ENCODE measurements around the gene TFDP1. TPM values are rescaled to one million over a fixed set of nuclear protein-coding genes. Genes with fewer than 3 reads are reported as not detected.

TFDP1 gene
- polyA plus RNA-seq, 2 donors = 24.2 to 50.3 TPM

DNA sequence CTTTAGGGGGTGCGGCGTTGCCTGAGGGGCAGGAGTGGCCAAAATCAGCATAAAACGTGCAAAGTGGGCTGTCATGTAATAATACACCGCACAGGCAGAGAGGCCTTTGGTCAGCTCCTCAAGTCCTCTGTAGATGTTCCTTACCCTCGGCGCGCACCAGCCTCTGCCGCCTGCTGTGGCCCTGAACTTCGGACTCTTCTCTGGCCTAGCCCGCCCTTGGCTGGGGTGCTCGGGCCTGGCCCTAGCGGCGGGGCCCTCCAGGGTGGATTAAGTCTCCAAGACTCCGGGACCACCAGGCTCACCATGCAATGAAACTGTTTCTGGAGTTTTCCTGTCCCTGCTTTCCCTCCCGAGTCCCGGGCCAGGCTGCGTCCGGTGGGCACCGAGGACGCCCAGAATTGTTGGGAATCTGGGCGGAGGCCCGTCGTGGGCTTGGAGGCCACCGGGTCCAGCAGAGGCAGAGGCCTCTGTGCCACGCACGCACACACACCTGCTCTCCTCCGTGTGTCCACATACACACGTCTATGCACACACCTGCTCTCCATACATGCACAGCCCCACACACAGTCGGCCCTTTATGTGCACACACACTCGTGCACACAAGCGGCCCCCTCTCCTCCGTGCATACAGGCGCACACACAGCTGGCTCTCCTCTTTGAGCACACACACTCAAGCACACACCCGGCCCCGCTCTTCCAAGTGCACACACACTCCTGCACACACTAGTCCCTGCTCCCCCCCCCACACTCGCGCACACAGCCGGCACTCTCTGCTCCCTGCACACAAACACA lies 1.5 kb upstream of the TFDP1 start:
- H3K4me1 ChIP-seq (ENCODE audit: control insufficient read depth in 2 of 2, insufficient read depth in 2 of 2, low read length in 1 of 2) = peaks cover 0 to 12% of the 10 kb centered on the region in 2 donors
- H3K36me3 ChIP-seq (ENCODE audit: control insufficient read depth in 2 of 2, insufficient read depth in 2 of 2, low read length in 1 of 2) = peaks cover 0 to 8% of the 10 kb centered on the region in 2 donors
- no peak overlapping the region for H3K4me3 ChIP-seq (ENCODE audit: low read depth in 1 of 2, low read length in 2 of 2)
- WGBS, 2 donors = 80 to 86% methylated on average over 37 to 38 of the region's 38 CpGs
- no peaks in the 10 kb centered on the region for H3K9me3 ChIP-seq (ENCODE audit: control insufficient read depth in 2 of 2, insufficient read depth in 1 of 2, low read depth in 1 of 2, low read length in 1 of 2)
- H3K27me3 ChIP-seq (ENCODE audit: control insufficient read depth in 1 of 2, insufficient read depth in 2 of 2, low read length in 2 of 2) = no peaks in the 10 kb centered on the region
- H3K27ac ChIP-seq (ENCODE audit: low read depth in 2 of 2, low read length in 1 of 2) = no peak overlapping the region

DNA sequence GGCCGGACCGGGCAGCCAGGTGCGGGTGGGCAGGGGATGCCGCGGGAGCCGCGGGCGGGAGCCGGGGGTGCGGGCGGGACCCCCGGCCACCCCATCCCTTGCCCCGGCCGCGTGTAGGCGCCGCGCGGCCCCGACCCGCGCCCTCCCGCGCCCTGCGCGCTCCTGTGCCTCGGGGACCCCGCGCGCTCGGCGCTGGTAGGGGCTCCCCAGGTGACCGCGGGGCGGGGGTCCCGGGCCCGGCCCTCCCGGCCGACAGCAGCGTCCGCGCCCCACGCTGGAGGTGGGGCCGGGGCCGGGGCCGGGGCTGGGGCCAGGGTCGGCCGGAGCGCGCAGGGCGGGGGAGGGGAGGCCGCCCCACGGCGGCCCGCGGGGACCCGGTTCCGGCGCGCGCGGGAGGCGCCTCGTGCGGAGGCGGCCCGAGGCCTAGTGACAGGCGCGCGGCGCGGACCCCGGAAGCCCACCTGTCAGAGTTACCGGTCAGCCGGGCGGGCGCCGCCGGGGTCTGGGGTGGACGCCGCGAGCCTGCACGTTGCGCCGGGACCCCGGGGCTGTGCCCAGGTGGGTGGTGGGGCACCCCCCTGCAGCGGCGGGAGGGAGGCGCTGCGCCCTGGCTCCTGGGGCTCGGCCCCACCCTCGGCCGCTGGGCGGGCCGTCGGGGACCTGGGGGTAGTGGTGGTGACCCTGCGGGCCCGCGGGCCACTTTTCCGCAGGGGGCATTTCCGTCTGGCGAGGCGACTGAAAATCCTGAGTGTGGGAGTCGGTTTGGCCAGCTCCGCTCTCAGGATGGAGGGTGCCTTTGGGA lies 518 bp downstream of the TFDP1 start:
- Histone ChIP-seq H3K9me3 (ENCODE audit: control insufficient read depth in 2 of 2, insufficient read depth in 1 of 2, low read depth in 1 of 2, low read length in 1 of 2) (no peaks in the 10 kb centered on the region), H3K4me1 (ENCODE audit: control insufficient read depth in 2 of 2, insufficient read depth in 2 of 2, low read length in 1 of 2) (peaks cover 0 to 12% of the 10 kb centered on the region in 2 donors), H3K27ac (ENCODE audit: low read depth in 2 of 2, low read length in 1 of 2) (peak overlapping the region in 1 of 2 donors; percentile 45), H3K4me3 (ENCODE audit: low read depth in 1 of 2, low read length in 2 of 2) (peak overlapping the region; percentile 62 to 83), H3K27me3 (ENCODE audit: control insufficient read depth in 1 of 2, insufficient read depth in 2 of 2, low read length in 2 of 2) (no peaks in the 10 kb centered on the region), H3K36me3 (ENCODE audit: control insufficient read depth in 2 of 2, insufficient read depth in 2 of 2, low read length in 1 of 2) (peaks cover 0 to 21% of the 10 kb centered on the region in 2 donors)
- 1% methylated on average over 39 to 105 of the region's 105 CpGs for WGBS, 2 donors

DNA sequence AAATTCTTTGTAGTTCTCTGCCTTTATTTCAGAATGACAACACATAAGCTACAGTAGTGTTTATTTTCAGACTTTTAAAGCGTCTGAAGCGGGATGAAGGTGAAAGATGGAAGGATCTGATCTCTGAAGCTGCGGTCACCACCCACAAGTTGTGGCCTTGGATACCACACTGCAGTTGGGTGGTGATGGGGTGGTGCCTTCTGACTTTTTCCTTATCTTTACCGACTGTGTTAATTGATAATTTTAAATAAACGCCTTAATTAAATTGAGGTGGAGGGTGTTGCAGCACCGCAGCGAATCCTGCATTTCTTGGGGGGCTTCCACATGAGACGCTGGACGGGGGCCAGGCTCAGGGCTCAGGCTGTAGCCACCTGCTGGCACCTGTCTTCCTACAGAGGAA lies 1.3 kb downstream of the TFDP1 start:
- peaks cover 0 to 12% of the 10 kb centered on the region in 2 donors for H3K4me1 ChIP-seq (ENCODE audit: control insufficient read depth in 2 of 2, insufficient read depth in 2 of 2, low read length in 1 of 2)
- no peak overlapping the region for H3K27ac ChIP-seq (ENCODE audit: low read depth in 2 of 2, low read length in 1 of 2)
- peak overlapping the region in 1 of 2 donors; percentile 83 for H3K4me3 ChIP-seq (ENCODE audit: low read depth in 1 of 2, low read length in 2 of 2)
- WGBS, 2 donors = 64 to 68% methylated on average over 9 of the region's 9 CpGs
- peaks cover 0 to 23% of the 10 kb centered on the region in 2 donors for H3K36me3 ChIP-seq (ENCODE audit: control insufficient read depth in 2 of 2, insufficient read depth in 2 of 2, low read length in 1 of 2)
- no peaks in the 10 kb centered on the region for H3K27me3 ChIP-seq (ENCODE audit: control insufficient read depth in 1 of 2, insufficient read depth in 2 of 2, low read length in 2 of 2)
- no peaks in the 10 kb centered on the region for H3K9me3 ChIP-seq (ENCODE audit: control insufficient read depth in 2 of 2, insufficient read depth in 1 of 2, low read depth in 1 of 2, low read length in 1 of 2)

DNA sequence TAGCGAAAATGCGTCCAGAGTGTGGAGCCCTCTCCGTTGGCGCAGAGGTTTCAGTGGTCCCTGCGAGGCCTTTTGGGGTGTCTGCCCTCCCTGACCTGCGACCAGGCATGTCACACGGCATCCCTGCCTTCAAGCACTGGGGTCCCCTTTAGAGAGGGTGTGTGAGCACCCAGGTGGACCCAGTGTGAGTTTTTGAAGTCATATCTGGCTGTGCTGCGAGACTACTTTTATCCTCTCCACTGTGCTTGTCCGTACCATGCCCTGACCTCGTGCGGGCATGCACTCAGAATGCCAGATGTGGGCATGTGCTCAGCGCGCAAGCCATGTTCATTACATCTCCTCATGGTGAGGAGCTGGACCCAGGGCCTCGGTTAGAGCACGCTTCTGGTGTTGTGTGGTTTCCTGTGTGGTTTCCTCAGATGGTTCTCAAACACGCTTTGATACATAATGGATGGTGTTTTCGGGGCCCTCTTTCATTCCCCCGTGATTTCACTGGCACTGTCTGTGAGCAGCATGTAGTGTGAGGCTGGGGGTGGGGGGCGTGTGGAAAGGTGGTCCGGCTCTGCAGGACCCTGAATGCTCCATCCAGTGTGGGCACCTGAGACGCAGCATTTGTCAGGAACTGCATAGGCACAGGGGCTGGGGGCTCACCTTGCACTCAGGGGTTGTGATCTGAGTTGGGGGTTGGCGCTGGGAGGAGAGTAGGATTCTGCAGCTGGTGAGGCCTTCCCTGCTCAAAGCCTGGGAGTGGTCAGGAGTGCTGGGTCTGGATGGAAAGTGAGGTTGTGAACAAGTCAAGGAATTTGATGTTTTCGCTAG lies 2.3 kb downstream of the TFDP1 start:
- Histone ChIP-seq H3K9me3 (ENCODE audit: control insufficient read depth in 2 of 2, insufficient read depth in 1 of 2, low read depth in 1 of 2, low read length in 1 of 2) (no peaks in the 10 kb centered on the region), H3K27ac (ENCODE audit: low read depth in 2 of 2, low read length in 1 of 2) (no peak overlapping the region), H3K27me3 (ENCODE audit: control insufficient read depth in 1 of 2, insufficient read depth in 2 of 2, low read length in 2 of 2) (no peaks in the 10 kb centered on the region), H3K4me3 (ENCODE audit: low read depth in 1 of 2, low read length in 2 of 2) (no peak overlapping the region), H3K36me3 (ENCODE audit: control insufficient read depth in 2 of 2, insufficient read depth in 2 of 2, low read length in 1 of 2) (peaks cover 0 to 23% of the 10 kb centered on the region in 2 donors), H3K4me1 (ENCODE audit: control insufficient read depth in 2 of 2, insufficient read depth in 2 of 2, low read length in 1 of 2) (peaks cover 0 to 12% of the 10 kb centered on the region in 2 donors)
- 89 to 90% methylated on average over 23 of the region's 23 CpGs for WGBS, 2 donors

DNA sequence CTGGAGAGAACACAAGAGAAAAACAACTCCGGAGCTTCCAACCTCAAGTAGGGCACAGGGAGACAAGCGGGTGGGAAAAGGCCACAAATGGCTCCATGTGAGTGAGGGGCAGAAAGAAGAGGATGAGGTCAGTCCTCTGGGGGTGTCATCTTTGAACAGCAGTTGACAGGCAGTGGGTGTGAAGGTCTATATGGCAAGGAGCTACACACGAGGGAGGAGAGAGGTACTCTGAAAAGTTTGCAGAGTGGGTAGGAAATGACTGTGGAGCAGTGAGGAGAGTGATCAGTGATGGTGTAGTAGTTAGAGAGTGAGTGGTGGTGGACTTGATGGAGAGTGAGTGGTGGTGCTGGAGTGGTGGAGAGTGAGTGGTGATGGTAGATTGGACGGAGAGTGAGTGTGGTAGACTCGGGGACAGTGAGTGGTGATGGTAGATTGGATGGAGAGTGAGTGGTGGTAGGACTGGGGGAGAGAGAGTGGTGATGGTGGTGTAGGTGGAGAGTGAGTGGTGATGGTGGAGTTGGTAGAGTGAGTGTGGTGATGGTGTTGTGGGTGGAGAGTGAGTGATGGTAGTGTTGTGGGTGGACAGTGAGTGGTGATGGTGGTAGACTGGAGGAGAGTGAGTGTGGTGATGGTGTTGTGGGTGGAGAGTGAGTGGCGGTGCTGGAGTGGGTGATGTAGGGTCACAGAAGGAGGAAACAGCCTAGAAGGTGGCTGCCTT lies 4.0 kb downstream of the TFDP1 start:
- H3K27me3 ChIP-seq (ENCODE audit: control insufficient read depth in 1 of 2, insufficient read depth in 2 of 2, low read length in 2 of 2) = no peaks in the 10 kb centered on the region
- no peak overlapping the region for H3K4me3 ChIP-seq (ENCODE audit: low read depth in 1 of 2, low read length in 2 of 2)
- WGBS, 2 donors = 92 to 93% methylated on average over 6 of the region's 6 CpGs
- no peak overlapping the region for H3K27ac ChIP-seq (ENCODE audit: low read depth in 2 of 2, low read length in 1 of 2)
- peaks cover 0 to 32% of the 10 kb centered on the region in 2 donors for H3K36me3 ChIP-seq (ENCODE audit: control insufficient read depth in 2 of 2, insufficient read depth in 2 of 2, low read length in 1 of 2)
- H3K4me1 ChIP-seq (ENCODE audit: control insufficient read depth in 2 of 2, insufficient read depth in 2 of 2, low read length in 1 of 2) = peaks cover 0 to 12% of the 10 kb centered on the region in 2 donors
- no peaks in the 10 kb centered on the region for H3K9me3 ChIP-seq (ENCODE audit: control insufficient read depth in 2 of 2, insufficient read depth in 1 of 2, low read depth in 1 of 2, low read length in 1 of 2)

DNA sequence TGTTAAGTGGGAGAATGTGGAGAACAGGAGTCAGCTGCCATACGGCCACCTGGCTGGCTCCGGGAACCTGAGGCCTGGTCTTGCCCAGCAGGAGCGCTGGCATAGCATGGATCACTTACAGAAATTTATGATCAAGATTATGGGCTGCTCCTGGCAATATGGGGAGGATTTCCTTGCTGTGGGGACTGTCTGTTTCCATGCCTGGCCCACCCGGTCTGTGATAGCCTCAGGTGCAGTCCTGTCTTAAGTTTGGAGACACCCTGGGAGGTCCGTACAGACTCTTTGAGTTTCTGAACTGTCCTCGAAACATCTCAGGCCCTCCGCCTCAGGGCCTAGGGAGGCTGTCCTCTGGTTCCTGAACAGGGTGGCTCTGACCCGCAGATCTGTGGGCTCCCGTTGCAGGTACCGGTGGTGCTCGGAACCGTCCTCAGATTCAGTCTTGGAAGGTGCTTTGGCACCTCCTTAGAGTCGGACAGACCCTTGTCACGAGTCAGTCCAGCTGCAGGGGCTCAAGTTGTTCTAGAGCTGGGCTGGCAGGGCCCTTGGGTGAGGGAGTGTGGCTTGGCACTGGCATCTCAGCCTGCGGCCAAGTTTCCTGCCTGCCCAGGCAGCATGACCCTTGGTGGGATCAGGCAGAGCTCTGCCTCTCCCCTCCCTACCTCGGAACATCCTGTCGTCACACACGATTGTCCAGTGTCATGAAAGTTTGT lies 4.9 kb downstream of the TFDP1 start:
- H3K9me3 ChIP-seq (ENCODE audit: control insufficient read depth in 2 of 2, insufficient read depth in 1 of 2, low read depth in 1 of 2, low read length in 1 of 2) = no peaks in the 10 kb centered on the region
- H3K4me1 ChIP-seq (ENCODE audit: control insufficient read depth in 2 of 2, insufficient read depth in 2 of 2, low read length in 1 of 2) = peaks cover 0 to 12% of the 10 kb centered on the region in 2 donors
- no peaks in the 10 kb centered on the region for H3K27me3 ChIP-seq (ENCODE audit: control insufficient read depth in 1 of 2, insufficient read depth in 2 of 2, low read length in 2 of 2)
- H3K36me3 ChIP-seq (ENCODE audit: control insufficient read depth in 2 of 2, insufficient read depth in 2 of 2, low read length in 1 of 2) = peaks cover 0 to 32% of the 10 kb centered on the region in 2 donors
- WGBS, 2 donors = 84 to 89% methylated on average over 18 of the region's 18 CpGs
- H3K27ac ChIP-seq (ENCODE audit: low read depth in 2 of 2, low read length in 1 of 2) = no peak overlapping the region
- no peak overlapping the region for H3K4me3 ChIP-seq (ENCODE audit: low read depth in 1 of 2, low read length in 2 of 2)

DNA sequence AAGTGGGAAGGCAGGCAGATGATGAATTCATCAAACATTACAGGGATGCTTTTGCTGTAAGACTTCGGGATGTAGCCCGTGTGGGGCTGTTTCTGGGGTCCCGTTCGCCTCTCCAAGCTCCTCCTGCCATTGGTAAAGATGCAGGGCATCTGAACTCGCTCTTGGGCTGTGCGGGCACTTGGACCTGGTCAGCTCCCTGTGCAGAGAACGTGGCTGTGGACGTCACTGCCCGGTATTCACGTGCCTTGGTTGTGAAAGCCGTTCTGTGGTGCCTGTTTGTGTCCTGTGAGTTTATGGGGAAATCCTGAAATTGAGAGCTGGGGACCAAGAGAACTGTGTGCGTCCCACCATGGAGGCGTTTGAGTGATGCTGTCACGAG lies 5.4 kb downstream of the TFDP1 start:
- Histone ChIP-seq H3K4me1 (ENCODE audit: control insufficient read depth in 2 of 2, insufficient read depth in 2 of 2, low read length in 1 of 2) (peaks cover 0 to 12% of the 10 kb centered on the region in 2 donors), H3K9me3 (ENCODE audit: control insufficient read depth in 2 of 2, insufficient read depth in 1 of 2, low read depth in 1 of 2, low read length in 1 of 2) (no peaks in the 10 kb centered on the region), H3K27me3 (ENCODE audit: control insufficient read depth in 1 of 2, insufficient read depth in 2 of 2, low read length in 2 of 2) (no peaks in the 10 kb centered on the region), H3K36me3 (ENCODE audit: control insufficient read depth in 2 of 2, insufficient read depth in 2 of 2, low read length in 1 of 2) (peaks cover 0 to 32% of the 10 kb centered on the region in 2 donors), H3K4me3 (ENCODE audit: low read depth in 1 of 2, low read length in 2 of 2) (no peak overlapping the region), H3K27ac (ENCODE audit: low read depth in 2 of 2, low read length in 1 of 2) (no peak overlapping the region)
- 89 to 91% methylated on average over 14 of the region's 14 CpGs for WGBS, 2 donors

DNA sequence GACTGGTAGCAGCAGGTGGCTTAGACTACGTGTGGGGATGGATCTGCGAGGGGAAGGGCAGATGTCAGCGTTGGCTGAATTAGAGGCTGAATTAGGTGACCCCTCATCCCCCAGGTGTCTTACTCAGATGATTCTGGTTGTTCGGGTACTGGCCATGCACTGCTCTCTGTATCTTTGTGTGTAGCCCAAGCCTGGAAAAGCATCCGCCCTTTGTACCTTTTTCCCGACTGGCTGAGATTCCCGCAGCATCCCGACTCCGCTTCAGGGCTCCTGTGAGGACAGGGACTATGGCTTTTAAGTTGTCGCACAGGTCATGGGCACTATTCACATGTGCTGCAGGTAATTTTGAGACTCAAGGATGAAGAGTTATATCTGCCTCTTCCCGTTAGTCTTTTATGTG lies 7.2 kb downstream of the TFDP1 start:
- 93 to 95% methylated on average over 11 of the region's 11 CpGs for WGBS, 2 donors
- Histone ChIP-seq H3K36me3 (ENCODE audit: control insufficient read depth in 2 of 2, insufficient read depth in 2 of 2, low read length in 1 of 2) (peaks cover 3 to 30% of the 10 kb centered on the region in 2 donors), H3K9me3 (ENCODE audit: control insufficient read depth in 2 of 2, insufficient read depth in 1 of 2, low read depth in 1 of 2, low read length in 1 of 2) (no peaks in the 10 kb centered on the region), H3K27ac (ENCODE audit: low read depth in 2 of 2, low read length in 1 of 2) (no peak overlapping the region), H3K27me3 (ENCODE audit: control insufficient read depth in 1 of 2, insufficient read depth in 2 of 2, low read length in 2 of 2) (no peaks in the 10 kb centered on the region), H3K4me1 (ENCODE audit: control insufficient read depth in 2 of 2, insufficient read depth in 2 of 2, low read length in 1 of 2) (peaks cover 0 to 8% of the 10 kb centered on the region in 2 donors), H3K4me3 (ENCODE audit: low read depth in 1 of 2, low read length in 2 of 2) (no peak overlapping the region)
